Measurements from ENCODE around the gene RHCE. TPM values are rescaled to one million over a fixed set of nuclear protein-coding genes. Genes with fewer than 3 reads are reported as not detected.

Gene RHCE
- total and polyA plus RNA-seq, 9 of the 15 experiments (the other 6 are each of a cell fraction or from before 2014, with no cell fraction given): 5.4 to 31.5 (median 12.6) TPM

GRCh38 chr1:25338188-25338981, 82.2 kb downstream of the RHCE start, which contains the start of gene TMEM50A (continued):
- TF ChIP-seq GMEB1 (CRISPR knock-in tag; IDR thresholded peaks at IDR 0.05) (no peak; the same call in 1 of the 2 replicates), SIN3A (IDR thresholded peaks at IDR 0.05; ENCODE audit: borderline replicate concordance in 2 of 2, control insufficient read depth in 1 of 2, low read depth in 2 of 2, low read length in 2 of 2) (peak; percentile 29 to 60; a peak in 2 of 4 replicates), C11orf30 (IDR thresholded peaks at IDR 0.05; ENCODE audit: low read depth) (peak; percentile 38; the same call in 1 of the 2 replicates), ZNF398 (CRISPR knock-in tag; IDR thresholded peaks at IDR 0.05) (no peak), BHLHE40 (IDR thresholded peaks at IDR 0.05; ENCODE audit: low read length) (no peak), ARHGAP35 (IDR thresholded peaks at IDR 0.05; ENCODE audit: partially characterized antibody) (no peak), POLR2AphosphoS2 (IDR thresholded peaks at IDR 0.05; ENCODE audit: low read length) (peak; percentile 48; the same call in 1 of the 2 replicates), IRF2 (CRISPR knock-in tag; IDR thresholded peaks at IDR 0.05) (no peak), KDM5B (IDR thresholded peaks at IDR 0.05; ENCODE audit: insufficient replicate concordance, low read depth, low read length) (peak; percentile 73), ZC3H8 (IDR thresholded peaks at IDR 0.05) (no peak), XRCC5 (IDR thresholded peaks at IDR 0.05; ENCODE audit: low read depth, low read length) (no peak), PHB (CRISPR knock-in tag; IDR thresholded peaks at IDR 0.05) (0 out of 2 replicates have a peak, but pooled peaks have one; percentile 58), LARP7 (IDR thresholded peaks at IDR 0.05) (peak; percentile 37; the same call in 1 of the 2 replicates), PCBP1 (IDR thresholded peaks at IDR 0.05; ENCODE audit: low read depth, low read length, poor library complexity, severe bottlenecking) (peak; percentile 91), ZNF408 (CRISPR knock-in tag; IDR thresholded peaks at IDR 0.05; ENCODE audit: low read depth) (no peak), OTX1 (CRISPR knock-in tag; IDR thresholded peaks at IDR 0.05) (0 out of 2 replicates have a peak, but pooled peaks have one; percentile 20), FOXJ2 (tag; IDR thresholded peaks at IDR 0.05) (peak; percentile 67; the same call in 1 of the 2 replicates), NFRKB (IDR thresholded peaks at IDR 0.05; ENCODE audit: low read depth) (peak; percentile 71), RHOXF2B (CRISPR knock-in tag; conservative IDR thresholded peaks at IDR 0.05) (0 out of 2 replicates have a peak, but pooled peaks have one; percentile 46), GTF2E2 (tag; IDR thresholded peaks at IDR 0.05) (peak; percentile 70; the same call in 1 of the 2 replicates), CREB3L1 (IDR thresholded peaks at IDR 0.05; ENCODE audit: borderline replicate concordance, low read depth) (peak; percentile 39; the same call in 1 of the 2 replicates), DNMT1 (IDR thresholded peaks at IDR 0.05) (no peak)
- TF ChIP-seq, protein P1, sequence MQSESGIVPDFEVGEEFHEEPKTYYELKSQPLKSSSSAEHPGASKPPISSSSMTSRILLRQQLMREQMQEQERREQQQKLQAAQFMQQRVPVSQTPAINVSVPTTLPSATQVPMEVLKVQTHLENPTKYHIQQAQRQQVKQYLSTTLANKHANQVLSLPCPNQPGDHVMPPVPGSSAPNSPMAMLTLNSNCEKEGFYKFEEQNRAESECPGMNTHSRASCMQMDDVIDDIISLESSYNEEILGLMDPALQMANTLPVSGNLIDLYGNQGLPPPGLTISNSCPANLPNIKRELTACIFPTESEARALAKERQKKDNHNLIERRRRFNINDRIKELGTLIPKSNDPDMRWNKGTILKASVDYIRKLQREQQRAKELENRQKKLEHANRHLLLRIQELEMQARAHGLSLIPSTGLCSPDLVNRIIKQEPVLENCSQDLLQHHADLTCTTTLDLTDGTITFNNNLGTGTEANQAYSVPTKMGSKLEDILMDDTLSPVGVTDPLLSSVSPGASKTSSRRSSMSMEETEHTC (IDR thresholded peaks at IDR 0.05): no peak

All from K562 (cell line).